GM23338 (cell line): Measurements from ENCODE around the gene CANX. TPM values are rescaled to one million over a fixed set of nuclear protein-coding genes. Genes with fewer than 3 reads are reported as not detected.

Experiments used
- ATAC-seq: fragments of 200-7000 bp; cut with Tn5 transposase; 3 replicates; pipeline ENCODE4 v1.9.1; 2020
- DNase-seq: peaks from one replicate; pipeline ENCODE4 v3.0.0-alpha.2; 2015; ENCODE audit warnings: low spot score
- H2AFZ ChIP-seq: fragments of 200-600 bp; sonication (generic); 2 replicates; pipeline ENCODE4 v1.8.0; 2016; ENCODE audit warnings: antibody characterized with exemption, mild to moderate bottlenecking, moderate library complexity
- H3F3A ChIP-seq: fragments of 200-600 bp; sonication (generic); replicated peaks from 2 replicates; pipeline ENCODE4 v1.8.0; 2017; ENCODE audit warnings: antibody characterized with exemption, mixed run types, low read depth
- H3K27ac ChIP-seq: fragments of 200-600 bp; sonication (generic); 2 replicates; pipeline ENCODE4 v1.6.1; 2016; ENCODE audit warnings: low read depth
- H3K27me3 ChIP-seq: fragments of 200-600 bp; sonication (generic); 2 replicates; pipeline ENCODE4 v1.8.0; 2016; ENCODE audit warnings: mild to moderate bottlenecking, mixed run types, moderate library complexity; ENCODE audit not compliant: insufficient read depth
- H3K36me3 ChIP-seq: fragments of 200-600 bp; sonication (generic); 2 replicates; pipeline ENCODE4 v1.8.0; 2016; ENCODE audit warnings: mild to moderate bottlenecking; ENCODE audit not compliant: insufficient read depth
- H3K4me1 ChIP-seq: fragments of 200-600 bp; sonication (generic); 2 replicates; pipeline ENCODE4 v1.8.0; 2016; ENCODE audit warnings: mild to moderate bottlenecking, moderate library complexity; ENCODE audit not compliant: insufficient read depth
- H3K4me2 ChIP-seq: fragments of 200-600 bp; sonication (generic); 2 replicates; pipeline ENCODE4 v1.7.1; 2017; ENCODE audit warnings: mixed run types
- H3K4me3 ChIP-seq: fragments of 200-600 bp; sonication (generic); 2 replicates; pipeline ENCODE4 v1.6.1; 2016; ENCODE audit warnings: mixed run types
- H3K79me2 ChIP-seq: fragments of 200-600 bp; sonication (generic); replicated peaks from 2 replicates; pipeline ENCODE4 v1.8.0; 2017; ENCODE audit warnings: mild to moderate bottlenecking; ENCODE audit not compliant: insufficient read depth
- H3K9me2 ChIP-seq: fragments of 200-600 bp; sonication (generic); 2 replicates; pipeline ENCODE4 v1.8.0; 2017; ENCODE audit not compliant: insufficient read depth
- H4K20me1 ChIP-seq: fragments of 200-600 bp; sonication (generic); replicated peaks from 2 replicates; pipeline ENCODE4 v1.8.0; 2017; ENCODE audit warnings: mild to moderate bottlenecking; ENCODE audit not compliant: insufficient read depth
- H3K27ac Mint-ChIP-seq: 2 replicates; pipeline ENCODE4 v1.8.0; 2020; ENCODE audit warnings: inconsistent platforms, mild to moderate bottlenecking, moderate library complexity, mixed read lengths
- H3K27me3 Mint-ChIP-seq: 3 replicates; pipeline ENCODE4 v1.8.0; 2022; ENCODE audit warnings: low read depth, mild to moderate bottlenecking, moderate library complexity, mixed read lengths, inconsistent platforms; ENCODE audit not compliant: insufficient read depth, poor library complexity
- H3K36me3 Mint-ChIP-seq: 3 replicates; pipeline ENCODE4 v1.8.0; 2021; ENCODE audit warnings: low read depth, mild to moderate bottlenecking, inconsistent platforms, moderate library complexity, mixed read lengths
- H3K4me1 Mint-ChIP-seq: 3 replicates; pipeline ENCODE4 v1.8.0; 2020; ENCODE audit warnings: mild to moderate bottlenecking, inconsistent platforms, mixed read lengths
- H3K4me3 Mint-ChIP-seq: 3 replicates; pipeline ENCODE4 v1.8.0; 2021; ENCODE audit warnings: moderate library complexity, mild to moderate bottlenecking, inconsistent platforms, mixed read lengths
- H3K9me3 Mint-ChIP-seq: 3 replicates; pipeline ENCODE4 v1.8.0; 2020; ENCODE audit warnings: moderate library complexity, mild to moderate bottlenecking, inconsistent platforms, mixed read lengths
- CREB1 ChIP-seq: fragments of 250-450 bp; sonication (Bioruptor Pico); IDR thresholded peaks from 2 replicates; pipeline ENCODE4 v1.5.0; 2020; ENCODE audit warnings: low read depth, mild to moderate bottlenecking, moderate library complexity
- EZH2phosphoT487 ChIP-seq: fragments of 200-600 bp; sonication (generic); IDR thresholded peaks from one replicate; pipeline ENCODE4 v1.8.1; 2018; ENCODE audit warnings: antibody characterized with exemption; ENCODE audit not compliant: unreplicated experiment
- JUNB ChIP-seq: IDR thresholded peaks from one replicate; pipeline ENCODE4 v1.6.1; 2016; ENCODE audit warnings: antibody characterized with exemption; ENCODE audit not compliant: unreplicated experiment
- NANOG ChIP-seq: IDR thresholded peaks from 2 replicates; pipeline ENCODE4 v1.6.1; 2016; ENCODE audit warnings: antibody characterized with exemption, borderline replicate concordance
- POLR2AphosphoS5 ChIP-seq: IDR thresholded peaks from 2 replicates; pipeline ENCODE4 v1.6.1; 2016; ENCODE audit warnings: antibody characterized with exemption, low read depth
- STAT1 ChIP-seq: IDR thresholded peaks from one replicate; pipeline ENCODE4 v1.6.1; 2016; ENCODE audit warnings: antibody characterized with exemption; ENCODE audit not compliant: unreplicated experiment
- ZNF114 ChIP-seq: fragments of 250-450 bp; sonication (Bioruptor Pico); IDR thresholded peaks from 2 replicates; pipeline ENCODE4 v1.5.0; 2020; ENCODE audit warnings: mild to moderate bottlenecking, moderate library complexity
- ZNF331 ChIP-seq: fragments of 250-450 bp; sonication (Bioruptor Pico); IDR thresholded peaks from 2 replicates; pipeline ENCODE4 v1.5.0; 2020; ENCODE audit warnings: low read depth, mild to moderate bottlenecking, moderate library complexity
- polyA plus RNA-seq: library from polyadenylated mRNA; unstranded; fragments of >200 nt; fragmentation: Nextera tagmentation; extraction: Ambion mirVana; gene quantifications from 2 replicates; pipeline ENCODE4 v1.2.1, GENCODE V29; 2016
- total RNA-seq: library from RNA; depleted of rRNA; stranded (reverse); fragments of >200 nt; shearing (Covaris generic); gene quantifications from 2 replicates; pipeline ENCODE4 v1.2.3, GENCODE V29; 2014
- TF ChIP-seq, protein P1 (sequence below): IDR thresholded peaks from one replicate; pipeline ENCODE4 v1.6.1; 2018; ENCODE audit warnings: antibody characterized with exemption; ENCODE audit not compliant: unreplicated experiment
- TF ChIP-seq, protein P2 (sequence below): fragments of 250-450 bp; sonication (Bioruptor Pico); IDR thresholded peaks from 2 replicates; pipeline ENCODE4 v1.5.0; 2020; ENCODE audit warnings: mild to moderate bottlenecking, moderate library complexity
- TF ChIP-seq, protein P3 (sequence below): IDR thresholded peaks from 2 replicates; pipeline ENCODE4 v1.6.1; 2016; ENCODE audit warnings: antibody characterized with exemption

Gene CANX
- total and polyA plus RNA-seq, 2 experiments from 2014 or later, result 177 to 530 TPM

DNA sequence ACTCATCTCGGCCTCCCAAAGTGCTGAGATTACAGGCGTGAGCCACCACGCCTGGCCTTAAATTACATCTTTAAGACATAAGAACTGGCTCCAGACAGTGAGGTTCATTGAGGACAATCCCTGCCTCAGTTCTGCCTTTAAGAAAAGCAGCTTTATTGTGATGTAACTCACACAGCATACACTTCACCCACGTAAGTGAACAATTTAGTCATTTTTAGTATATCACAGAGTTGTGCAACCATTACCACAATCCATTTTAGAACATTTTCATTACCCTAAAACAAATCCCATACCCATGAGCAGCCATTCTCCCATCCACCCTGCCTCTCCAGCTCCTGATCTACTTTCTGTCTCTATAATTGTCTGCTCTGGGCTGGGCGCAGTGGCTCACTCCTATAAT is 71.0 kb downstream of the CANX start:
- Histone ChIP-seq H3K79me2 (peaks cover 28% of the 10 kb centered on the region), H4K20me1 (peaks cover 20% of the 10 kb centered on the region; the same call in 1 of the 2 replicates), H3K36me3 (peaks cover 52% of the 10 kb centered on the region), H3F3A (peaks cover 29% of the 10 kb centered on the region; the same call in 1 of the 2 replicates), H3K4me3 (no peak overlapping the region), H3K27ac (no peak overlapping the region), H3K27me3 (no peaks in the 10 kb centered on the region), H3K9me2 (no peaks in the 10 kb centered on the region), H2AFZ (no peak overlapping the region), H3K4me1 (no peaks in the 10 kb centered on the region), H3K4me2 (no peak overlapping the region)
- H3K4me3 Mint-ChIP-seq, result no peak overlapping the region
- DNase-seq (no peak), ATAC-seq (no peak)
- H3K9me3 Mint-ChIP-seq, result no peaks in the 10 kb centered on the region
- TF ChIP-seq NANOG, result no peak
- no peak for TF ChIP-seq POLR2AphosphoS5
- no peak for TF ChIP-seq JUNB
- TF ChIP-seq, protein P1, sequence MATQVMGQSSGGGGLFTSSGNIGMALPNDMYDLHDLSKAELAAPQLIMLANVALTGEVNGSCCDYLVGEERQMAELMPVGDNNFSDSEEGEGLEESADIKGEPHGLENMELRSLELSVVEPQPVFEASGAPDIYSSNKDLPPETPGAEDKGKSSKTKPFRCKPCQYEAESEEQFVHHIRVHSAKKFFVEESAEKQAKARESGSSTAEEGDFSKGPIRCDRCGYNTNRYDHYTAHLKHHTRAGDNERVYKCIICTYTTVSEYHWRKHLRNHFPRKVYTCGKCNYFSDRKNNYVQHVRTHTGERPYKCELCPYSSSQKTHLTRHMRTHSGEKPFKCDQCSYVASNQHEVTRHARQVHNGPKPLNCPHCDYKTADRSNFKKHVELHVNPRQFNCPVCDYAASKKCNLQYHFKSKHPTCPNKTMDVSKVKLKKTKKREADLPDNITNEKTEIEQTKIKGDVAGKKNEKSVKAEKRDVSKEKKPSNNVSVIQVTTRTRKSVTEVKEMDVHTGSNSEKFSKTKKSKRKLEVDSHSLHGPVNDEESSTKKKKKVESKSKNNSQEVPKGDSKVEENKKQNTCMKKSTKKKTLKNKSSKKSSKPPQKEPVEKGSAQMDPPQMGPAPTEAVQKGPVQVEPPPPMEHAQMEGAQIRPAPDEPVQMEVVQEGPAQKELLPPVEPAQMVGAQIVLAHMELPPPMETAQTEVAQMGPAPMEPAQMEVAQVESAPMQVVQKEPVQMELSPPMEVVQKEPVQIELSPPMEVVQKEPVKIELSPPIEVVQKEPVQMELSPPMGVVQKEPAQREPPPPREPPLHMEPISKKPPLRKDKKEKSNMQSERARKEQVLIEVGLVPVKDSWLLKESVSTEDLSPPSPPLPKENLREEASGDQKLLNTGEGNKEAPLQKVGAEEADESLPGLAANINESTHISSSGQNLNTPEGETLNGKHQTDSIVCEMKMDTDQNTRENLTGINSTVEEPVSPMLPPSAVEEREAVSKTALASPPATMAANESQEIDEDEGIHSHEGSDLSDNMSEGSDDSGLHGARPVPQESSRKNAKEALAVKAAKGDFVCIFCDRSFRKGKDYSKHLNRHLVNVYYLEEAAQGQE, result no peak
- peaks cover 88% of the 10 kb centered on the region for H3K36me3 Mint-ChIP-seq
- H3K4me1 Mint-ChIP-seq, result peaks cover 7% of the 10 kb centered on the region; the same call in 2 of the 3 replicates
- peaks cover 8% of the 10 kb centered on the region for H3K27me3 Mint-ChIP-seq
- H3K27ac Mint-ChIP-seq, result no peak overlapping the region

DNA sequence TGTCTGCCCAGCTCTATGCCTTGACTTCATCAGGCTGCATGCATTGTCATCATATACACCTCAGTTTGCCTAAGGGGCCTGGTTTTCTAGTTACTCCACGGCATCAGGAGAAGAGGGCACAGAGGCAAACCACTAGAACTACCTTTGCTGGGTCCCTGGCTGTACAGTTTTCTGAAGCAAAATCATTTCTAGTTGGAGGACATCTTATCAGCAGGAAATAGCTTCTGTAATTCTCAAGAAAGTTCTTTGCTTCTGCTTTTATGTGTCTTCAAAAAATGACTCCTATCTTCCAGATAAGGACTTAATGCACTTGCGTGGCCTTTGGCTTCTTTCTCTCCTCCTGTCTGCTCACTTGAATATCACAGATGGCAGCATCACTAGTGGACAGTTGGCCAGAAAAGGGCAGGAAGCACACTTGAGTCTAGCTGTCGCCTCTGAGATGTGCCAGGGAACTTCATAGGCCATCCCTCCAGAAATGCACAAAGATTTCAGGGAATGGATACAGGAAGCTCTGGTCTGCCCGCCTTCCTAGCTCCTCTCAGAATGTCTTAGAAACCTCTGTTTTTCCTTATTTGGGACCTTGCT is 72.6 kb downstream of the CANX start:
- H3K27ac ChIP-seq, result no peak overlapping the region
- Mint-ChIP-seq H3K27me3 (peaks cover 8% of the 10 kb centered on the region), H3K4me1 (peaks cover 3% of the 10 kb centered on the region; the same call in 2 of the 3 replicates), H3K9me3 (no peaks in the 10 kb centered on the region), H3K4me3 (no peak overlapping the region), H3K36me3 (peaks cover 86% of the 10 kb centered on the region), H3K27ac (no peak overlapping the region)
- no peak overlapping the region for H3K4me2 ChIP-seq
- H3F3A ChIP-seq, result peaks cover 29% of the 10 kb centered on the region; the same call in 1 of the 2 replicates
- peaks cover 20% of the 10 kb centered on the region for H3K79me2 ChIP-seq
- H2AFZ ChIP-seq, result no peak overlapping the region
- no peak overlapping the region for H3K4me3 ChIP-seq
- DNase-seq, result no peak
- H3K36me3 ChIP-seq, result peaks cover 59% of the 10 kb centered on the region
- H3K9me2 ChIP-seq, result no peaks in the 10 kb centered on the region
- ATAC-seq, result no peak
- H3K27me3 ChIP-seq, result no peaks in the 10 kb centered on the region
- H3K4me1 ChIP-seq, result no peaks in the 10 kb centered on the region
- H4K20me1 ChIP-seq, result peaks cover 19% of the 10 kb centered on the region; the same call in 1 of the 2 replicates
- TF ChIP-seq NANOG, result no peak
- TF ChIP-seq POLR2AphosphoS5, result no peak
- TF ChIP-seq, protein P2, sequence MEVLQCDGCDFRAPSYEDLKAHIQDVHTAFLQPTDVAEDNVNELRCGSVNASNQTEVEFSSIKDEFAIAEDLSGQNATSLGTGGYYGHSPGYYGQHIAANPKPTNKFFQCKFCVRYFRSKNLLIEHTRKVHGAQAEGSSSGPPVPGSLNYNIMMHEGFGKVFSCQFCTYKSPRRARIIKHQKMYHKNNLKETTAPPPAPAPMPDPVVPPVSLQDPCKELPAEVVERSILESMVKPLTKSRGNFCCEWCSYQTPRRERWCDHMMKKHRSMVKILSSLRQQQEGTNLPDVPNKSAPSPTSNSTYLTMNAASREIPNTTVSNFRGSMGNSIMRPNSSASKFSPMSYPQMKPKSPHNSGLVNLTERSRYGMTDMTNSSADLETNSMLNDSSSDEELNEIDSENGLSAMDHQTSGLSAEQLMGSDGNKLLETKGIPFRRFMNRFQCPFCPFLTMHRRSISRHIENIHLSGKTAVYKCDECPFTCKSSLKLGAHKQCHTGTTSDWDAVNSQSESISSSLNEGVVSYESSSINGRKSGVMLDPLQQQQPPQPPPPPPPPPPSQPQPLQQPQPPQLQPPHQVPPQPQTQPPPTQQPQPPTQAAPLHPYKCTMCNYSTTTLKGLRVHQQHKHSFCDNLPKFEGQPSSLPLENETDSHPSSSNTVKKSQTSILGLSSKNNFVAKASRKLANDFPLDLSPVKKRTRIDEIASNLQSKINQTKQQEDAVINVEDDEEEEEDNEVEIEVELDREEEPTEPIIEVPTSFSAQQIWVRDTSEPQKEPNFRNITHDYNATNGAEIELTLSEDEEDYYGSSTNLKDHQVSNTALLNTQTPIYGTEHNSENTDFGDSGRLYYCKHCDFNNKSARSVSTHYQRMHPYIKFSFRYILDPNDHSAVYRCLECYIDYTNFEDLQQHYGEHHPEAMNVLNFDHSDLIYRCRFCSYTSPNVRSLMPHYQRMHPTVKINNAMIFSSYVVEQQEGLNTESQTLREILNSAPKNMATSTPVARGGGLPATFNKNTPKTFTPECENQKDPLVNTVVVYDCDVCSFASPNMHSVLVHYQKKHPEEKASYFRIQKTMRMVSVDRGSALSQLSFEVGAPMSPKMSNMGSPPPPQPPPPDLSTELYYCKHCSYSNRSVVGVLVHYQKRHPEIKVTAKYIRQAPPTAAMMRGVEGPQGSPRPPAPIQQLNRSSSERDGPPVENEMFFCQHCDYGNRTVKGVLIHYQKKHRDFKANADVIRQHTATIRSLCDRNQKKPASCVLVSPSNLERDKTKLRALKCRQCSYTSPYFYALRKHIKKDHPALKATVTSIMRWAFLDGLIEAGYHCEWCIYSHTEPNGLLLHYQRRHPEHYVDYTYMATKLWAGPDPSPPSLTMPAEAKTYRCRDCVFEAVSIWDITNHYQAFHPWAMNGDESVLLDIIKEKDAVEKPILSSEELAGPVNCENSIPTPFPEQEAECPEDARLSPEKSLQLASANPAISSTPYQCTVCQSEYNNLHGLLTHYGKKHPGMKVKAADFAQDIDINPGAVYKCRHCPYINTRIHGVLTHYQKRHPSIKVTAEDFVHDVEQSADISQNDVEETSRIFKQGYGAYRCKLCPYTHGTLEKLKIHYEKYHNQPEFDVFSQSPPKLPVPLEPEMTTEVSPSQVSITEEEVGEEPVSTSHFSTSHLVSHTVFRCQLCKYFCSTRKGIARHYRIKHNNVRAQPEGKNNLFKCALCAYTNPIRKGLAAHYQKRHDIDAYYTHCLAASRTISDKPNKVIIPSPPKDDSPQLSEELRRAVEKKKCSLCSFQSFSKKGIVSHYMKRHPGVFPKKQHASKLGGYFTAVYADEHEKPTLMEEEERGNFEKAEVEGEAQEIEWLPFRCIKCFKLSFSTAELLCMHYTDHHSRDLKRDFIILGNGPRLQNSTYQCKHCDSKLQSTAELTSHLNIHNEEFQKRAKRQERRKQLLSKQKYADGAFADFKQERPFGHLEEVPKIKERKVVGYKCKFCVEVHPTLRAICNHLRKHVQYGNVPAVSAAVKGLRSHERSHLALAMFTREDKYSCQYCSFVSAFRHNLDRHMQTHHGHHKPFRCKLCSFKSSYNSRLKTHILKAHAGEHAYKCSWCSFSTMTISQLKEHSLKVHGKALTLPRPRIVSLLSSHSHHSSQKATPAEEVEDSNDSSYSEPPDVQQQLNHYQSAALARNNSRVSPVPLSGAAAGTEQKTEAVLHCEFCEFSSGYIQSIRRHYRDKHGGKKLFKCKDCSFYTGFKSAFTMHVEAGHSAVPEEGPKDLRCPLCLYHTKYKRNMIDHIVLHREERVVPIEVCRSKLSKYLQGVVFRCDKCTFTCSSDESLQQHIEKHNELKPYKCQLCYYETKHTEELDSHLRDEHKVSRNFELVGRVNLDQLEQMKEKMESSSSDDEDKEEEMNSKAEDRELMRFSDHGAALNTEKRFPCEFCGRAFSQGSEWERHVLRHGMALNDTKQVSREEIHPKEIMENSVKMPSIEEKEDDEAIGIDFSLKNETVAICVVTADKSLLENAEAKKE (CRISPR knock-in tag), result no peak
- no peak for TF ChIP-seq ZNF331
- no peak for TF ChIP-seq STAT1
- no peak for TF ChIP-seq CREB1 (CRISPR knock-in tag)
- no peak for TF ChIP-seq ZNF114 (CRISPR knock-in tag)
- TF ChIP-seq, protein P3, sequence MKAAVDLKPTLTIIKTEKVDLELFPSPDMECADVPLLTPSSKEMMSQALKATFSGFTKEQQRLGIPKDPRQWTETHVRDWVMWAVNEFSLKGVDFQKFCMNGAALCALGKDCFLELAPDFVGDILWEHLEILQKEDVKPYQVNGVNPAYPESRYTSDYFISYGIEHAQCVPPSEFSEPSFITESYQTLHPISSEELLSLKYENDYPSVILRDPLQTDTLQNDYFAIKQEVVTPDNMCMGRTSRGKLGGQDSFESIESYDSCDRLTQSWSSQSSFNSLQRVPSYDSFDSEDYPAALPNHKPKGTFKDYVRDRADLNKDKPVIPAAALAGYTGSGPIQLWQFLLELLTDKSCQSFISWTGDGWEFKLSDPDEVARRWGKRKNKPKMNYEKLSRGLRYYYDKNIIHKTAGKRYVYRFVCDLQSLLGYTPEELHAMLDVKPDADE, result no peak
- TF ChIP-seq EZH2phosphoT487, result no peak
